NCI-H187 treated with DMSO at 0.1 percent for 48 hours (cell line): ENCODE results near the gene NRG3.

Experiments
- DNase-seq: peaks from one replicate; lab custom pipeline; 2025; lab: John Stamatoyannopoulos, UW

The NRG3 gene

GRCh38 chr10:82221056-82221455 is 346.1 kb downstream of the NRG3 start:
- no peak for DNase-seq

DNA sequence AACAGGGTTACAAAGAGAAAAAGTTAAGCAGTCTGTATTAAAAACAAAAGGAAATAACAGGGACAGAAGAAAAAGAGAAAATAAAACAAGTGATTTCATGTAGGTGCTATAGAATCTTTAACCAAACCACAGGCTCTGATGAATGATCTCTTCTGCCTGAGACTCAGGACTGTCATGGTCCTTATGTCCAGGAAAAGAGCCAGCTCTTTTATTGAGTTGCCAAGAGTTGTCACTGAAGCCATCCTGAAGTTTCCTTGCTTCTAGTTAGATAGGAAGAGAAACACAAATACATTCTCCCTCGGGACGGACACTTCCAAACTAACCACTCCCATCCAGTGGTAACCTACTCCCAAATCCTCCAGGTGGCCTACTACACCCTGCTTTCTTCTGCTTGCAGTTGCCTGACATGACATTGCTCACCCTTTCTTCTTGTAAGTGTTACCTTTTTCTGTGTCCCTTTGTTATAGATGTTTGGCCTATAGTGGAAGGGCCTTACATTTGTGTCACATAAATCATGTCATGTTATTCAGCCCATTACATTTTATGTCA is 346.7 kb downstream of the NRG3 start:
- DNase-seq = no peak

DNA sequence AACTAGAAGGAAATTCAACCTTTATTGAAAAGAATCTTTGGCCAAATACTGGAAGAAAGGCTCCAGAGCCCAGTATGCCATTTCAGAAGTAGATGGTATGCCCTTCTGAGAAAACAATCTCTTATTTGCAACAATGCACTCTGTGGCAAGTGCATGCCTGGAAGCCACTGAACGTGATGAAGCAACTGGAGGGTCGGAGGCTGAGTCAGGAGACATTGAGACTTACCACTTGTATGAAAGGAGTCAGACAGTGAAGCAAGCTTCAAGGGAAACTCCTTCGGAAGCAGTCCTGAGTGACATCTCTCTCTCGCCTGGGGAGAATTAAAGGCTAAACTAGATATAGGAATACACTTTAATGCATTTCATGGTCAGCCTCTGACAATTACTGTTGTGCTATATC is 353.7 kb downstream of the NRG3 start:
- DNase-seq = no peak

- DNase-seq = no peak
These were observed 359.2 kb downstream of the NRG3 start for GRCh38 chr10:82234173-82234572.

DNA sequence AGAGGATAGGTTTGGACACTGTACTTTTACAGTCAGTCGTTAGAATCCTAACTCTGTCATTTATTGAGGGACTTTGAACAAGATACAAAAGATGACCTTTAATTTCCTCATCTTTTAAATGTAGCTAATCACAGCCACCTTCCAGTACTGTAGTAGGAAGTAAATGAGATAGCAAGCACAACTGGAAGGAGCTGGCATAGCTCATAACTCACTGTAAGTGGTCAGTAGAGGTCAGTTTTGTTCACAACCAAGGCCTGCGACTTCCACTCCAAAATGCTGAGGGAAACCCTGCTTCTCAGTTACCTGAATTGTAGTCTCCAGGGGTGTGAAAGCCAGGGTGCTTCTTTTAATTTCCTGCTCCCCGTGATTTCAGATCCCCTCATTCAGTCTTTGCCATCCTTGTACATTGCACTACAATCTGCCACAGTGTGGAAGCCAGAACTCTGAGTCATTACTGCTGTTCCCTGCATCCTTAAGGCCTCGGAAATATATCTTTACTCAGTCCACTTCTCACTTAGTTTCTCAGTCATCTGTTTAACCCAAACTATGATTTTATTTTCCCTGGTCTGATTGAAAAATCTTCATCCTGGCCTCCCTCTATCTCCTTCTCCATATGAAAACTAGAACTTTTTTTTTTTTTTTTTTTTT is 361.2 kb downstream of the NRG3 start:
- DNase-seq = no peak

DNA sequence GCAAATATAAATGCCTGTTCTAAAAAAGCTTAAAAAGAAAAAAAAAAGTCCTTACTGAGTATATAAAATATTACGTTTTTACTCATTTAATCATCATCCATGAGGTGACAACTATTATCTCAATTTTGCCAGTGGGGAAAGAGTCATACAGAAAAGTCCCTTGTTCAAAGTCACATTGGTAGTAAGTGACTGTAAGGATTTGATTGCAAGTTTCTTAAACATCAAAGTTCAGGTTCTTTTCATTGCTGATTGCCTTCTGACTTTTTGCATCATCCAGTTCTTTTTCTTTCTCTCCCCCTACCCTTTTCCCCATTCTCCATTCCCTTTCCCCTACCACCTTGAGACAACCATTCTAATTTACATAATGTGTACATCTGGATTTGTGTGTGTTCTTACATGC is 363.3 kb downstream of the NRG3 start:
- no peak for DNase-seq

DNA sequence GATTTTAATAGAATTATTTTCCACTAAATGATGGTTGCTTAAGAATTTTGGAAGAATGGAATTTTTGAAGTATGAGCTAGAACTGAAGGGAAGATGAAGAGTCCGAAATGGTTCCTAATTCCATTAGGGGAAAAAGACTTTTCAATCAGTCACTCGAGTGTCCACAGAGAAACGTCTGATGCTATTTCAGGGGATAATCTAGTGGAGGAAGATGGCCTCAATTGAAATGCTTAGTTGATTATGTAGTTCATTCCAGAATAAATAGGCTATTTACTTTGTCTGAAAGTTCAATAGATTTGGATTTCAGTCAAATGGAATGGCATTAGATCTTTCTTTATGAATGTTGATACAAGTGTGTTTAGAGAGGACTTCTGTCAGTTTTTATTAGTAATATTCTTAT is 365.4 kb downstream of the NRG3 start:
- DNase-seq = no peak

DNA sequence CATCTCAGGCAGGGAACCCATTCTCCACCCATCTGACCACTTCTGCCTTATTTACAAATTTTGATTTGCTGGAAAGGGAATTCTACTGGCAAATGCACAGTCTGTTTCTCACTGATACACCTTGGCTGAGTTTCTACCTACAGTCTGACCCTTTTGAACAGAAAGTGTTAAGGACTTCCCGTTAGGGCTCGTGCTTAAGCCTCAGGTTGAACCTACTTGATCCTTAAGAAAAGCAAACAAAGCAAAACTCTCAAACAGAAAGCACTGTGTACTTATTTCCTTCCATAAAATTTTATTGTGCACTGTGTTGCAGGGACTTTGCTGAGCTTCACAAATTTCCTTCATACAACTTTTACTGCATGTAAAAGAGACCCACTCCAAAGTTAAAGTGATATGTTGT is 367.8 kb downstream of the NRG3 start:
- no peak for DNase-seq

DNA sequence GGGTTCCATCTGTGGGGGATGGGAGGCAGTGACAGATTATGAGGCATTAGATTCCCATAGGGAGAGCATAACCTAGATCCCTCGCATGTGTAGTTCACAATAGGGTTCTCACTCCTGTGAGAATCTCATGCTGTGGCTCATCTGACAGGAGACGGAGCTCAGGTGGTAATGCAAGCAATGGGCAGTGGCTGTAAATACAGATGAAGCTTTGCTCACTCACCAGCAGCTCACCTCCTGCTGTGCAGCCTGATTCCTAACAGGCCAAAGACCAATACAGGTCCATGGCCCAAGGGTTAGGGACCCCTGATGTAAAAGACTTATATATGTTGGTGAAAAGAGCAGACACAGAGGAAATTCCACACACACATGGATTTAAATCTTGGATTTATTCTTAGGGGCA is 370.2 kb downstream of the NRG3 start:
- no peak for DNase-seq

GRCh38 chr10:82245906-82246560 is 371.0 kb downstream of the NRG3 start:
- DNase-seq = no peak

GRCh38 chr10:82249141-82249540 is 374.1 kb downstream of the NRG3 start:
- DNase-seq = no peak

GRCh38 chr10:82251222-82251906 is 376.4 kb downstream of the NRG3 start:
- DNase-seq = no peak

GRCh38 chr10:82252081-82252480 is 377.1 kb downstream of the NRG3 start:
- no peak for DNase-seq

- no peak for DNase-seq
These were observed 379.2 kb downstream of the NRG3 start for GRCh38 chr10:82254237-82254636.

- DNase-seq = no peak
These were observed 381.3 kb downstream of the NRG3 start for GRCh38 chr10:82256275-82256674.

- DNase-seq = no peak
These were observed 391.4 kb downstream of the NRG3 start for GRCh38 chr10:82266438-82266837.

GRCh38 chr10:82267014-82267413 is 392.0 kb downstream of the NRG3 start:
- no peak for DNase-seq

DNA sequence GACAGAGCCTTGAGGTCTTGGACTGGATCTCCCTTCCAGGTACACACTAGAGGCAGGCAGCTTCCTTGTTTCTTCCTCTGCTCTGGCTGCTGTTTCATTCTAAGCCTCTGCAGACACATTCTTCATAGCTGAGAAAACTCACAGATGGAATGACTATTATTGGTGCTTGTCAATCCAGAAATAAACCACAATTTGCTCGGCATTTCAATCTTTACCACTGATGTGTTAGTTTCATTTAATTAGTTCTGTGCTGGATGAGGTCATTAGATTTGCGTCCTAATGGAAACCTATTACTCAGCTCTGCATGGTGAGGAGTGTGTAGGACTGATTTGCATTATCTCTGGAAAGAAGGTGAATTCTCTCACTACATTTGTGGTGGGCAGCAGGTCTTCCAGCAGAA is 392.5 kb downstream of the NRG3 start:
- no peak for DNase-seq

DNA sequence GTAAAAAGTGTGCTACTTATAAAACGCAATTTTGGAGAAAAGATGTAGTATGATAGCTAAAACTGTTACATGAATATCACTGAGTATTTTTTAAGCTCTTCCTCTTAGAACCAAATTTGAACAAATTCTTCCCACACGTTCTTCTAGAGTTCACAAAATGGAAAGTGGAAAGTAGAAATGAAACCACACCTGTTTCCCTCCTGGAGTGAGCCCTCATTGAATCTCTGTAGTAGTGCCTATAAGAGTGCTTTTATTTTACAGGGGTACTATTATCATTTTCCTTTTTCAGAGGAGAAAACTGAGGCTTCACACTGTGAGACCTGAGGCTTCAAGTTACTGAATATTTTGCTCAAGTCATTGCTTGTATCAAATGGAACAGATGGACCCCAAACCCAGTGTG is 393.0 kb downstream of the NRG3 start:
- no peak for DNase-seq

GRCh38 chr10:82277591-82277990 is 402.6 kb downstream of the NRG3 start:
- DNase-seq = no peak

DNA sequence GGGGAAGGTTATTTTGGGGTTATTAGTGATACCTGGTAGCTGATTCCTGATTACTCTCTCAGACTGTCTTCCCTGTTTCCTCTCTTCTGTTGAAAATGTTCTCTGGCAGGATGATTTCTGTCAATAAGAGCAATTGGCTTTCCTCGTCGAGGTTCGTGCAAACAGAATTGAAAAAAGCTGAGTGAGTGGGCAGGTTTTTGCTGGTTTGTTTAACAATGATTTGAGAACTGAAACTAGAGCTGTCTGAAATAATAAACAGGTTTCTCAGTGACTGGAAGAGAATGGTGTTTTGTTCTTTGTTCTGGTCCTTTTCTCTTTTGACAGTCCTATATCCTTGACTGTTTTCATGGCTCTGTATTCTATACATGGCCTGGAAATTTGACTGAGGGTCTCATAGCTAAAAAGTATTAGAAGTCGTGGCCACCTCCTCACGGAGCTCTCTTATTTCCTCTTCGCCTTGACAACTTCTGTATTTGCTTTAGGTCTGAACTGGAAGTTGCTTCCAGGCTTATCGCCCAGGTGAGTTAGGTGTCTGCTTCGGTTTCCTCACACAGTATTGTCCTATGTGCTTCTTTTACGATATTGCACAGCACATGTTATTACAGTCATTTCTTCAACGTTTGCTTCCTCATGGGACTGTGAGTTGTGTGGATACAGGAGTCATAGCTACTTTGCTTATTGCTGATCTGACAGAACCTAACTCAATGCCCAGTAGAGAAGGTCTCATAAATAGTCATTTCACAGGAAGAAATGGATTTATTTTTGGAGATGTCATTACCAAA is 403.6 kb downstream of the NRG3 start:
- DNase-seq = no peak

- DNase-seq = no peak
These were observed 407.9 kb downstream of the NRG3 start for GRCh38 chr10:82282782-82283456.
